NB4 (cell line): Measurements from ENCODE around the gene DENND6A.

Experiments used
- CTCF ChIP-seq: IDR thresholded peaks from one replicate; pipeline ENCODE4 v1.5.1; 2012; ENCODE audit warnings: low read depth, low read length
- MAX ChIP-seq: IDR thresholded peaks from 2 replicates; pipeline ENCODE4 v1.6.1; 2011; ENCODE audit warnings: low read depth, low read length
- MYC ChIP-seq: IDR thresholded peaks from 2 replicates; pipeline ENCODE4 v1.6.1; 2011; ENCODE audit warnings: low read depth, low read length
- POLR2A ChIP-seq: IDR thresholded peaks from 2 replicates; pipeline ENCODE4 v1.6.1; 2011; ENCODE audit warnings: mild to moderate bottlenecking; ENCODE audit not compliant: insufficient read length; ENCODE audit errors: extremely low read depth

GRCh38 chr3:57594576-57594975 is 98.3 kb downstream of the DENND6A start:
- TF ChIP-seq CTCF: no peak
- TF ChIP-seq POLR2A: no peak
- no peak for TF ChIP-seq MYC
- TF ChIP-seq MAX: no peak
